Lower leg skin (tissue), 3 donors: ENCODE results near the gene STAT1.

Source experiments
- POLR2A ChIP-seq, 2 donors: fragments of 450-650 bp; IDR thresholded peaks; one replicate each; pipeline ENCODE4 v1.6.1; 2016 to 2017; ENCODE audit warnings: antibody characterized with exemption in 2 of 2, mild to moderate bottlenecking in 1 of 2, moderate library complexity in 1 of 2
- TF ChIP-seq, protein P1 (sequence below), 3 donors: fragments of 450-650 bp; IDR thresholded peaks; one replicate each; pipeline ENCODE4 v1.5.1; 2016; ENCODE audit warnings: antibody characterized with exemption in 3 of 3, mild to moderate bottlenecking in 3 of 3, moderate library complexity in 2 of 3

DNA sequence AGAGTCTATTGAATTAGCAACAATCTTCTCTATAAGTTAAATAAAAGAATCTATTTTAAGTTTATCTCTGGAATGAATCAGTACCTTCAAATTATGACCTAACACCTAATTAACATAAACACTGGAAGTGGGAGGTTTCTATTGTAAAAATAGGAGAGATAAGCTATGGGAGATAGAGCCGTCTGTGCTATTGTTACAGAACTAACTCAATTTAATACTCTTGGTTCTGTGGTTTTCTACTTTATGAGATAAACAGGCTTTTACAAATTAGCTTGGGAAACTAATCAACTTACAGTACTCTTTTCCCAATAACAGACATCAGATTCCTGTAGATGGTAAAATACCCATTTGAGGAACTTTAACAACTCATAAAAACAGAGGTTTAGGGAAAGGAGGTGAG lies 25.6 kb upstream of the STAT1 start:
- TF ChIP-seq, protein P1, sequence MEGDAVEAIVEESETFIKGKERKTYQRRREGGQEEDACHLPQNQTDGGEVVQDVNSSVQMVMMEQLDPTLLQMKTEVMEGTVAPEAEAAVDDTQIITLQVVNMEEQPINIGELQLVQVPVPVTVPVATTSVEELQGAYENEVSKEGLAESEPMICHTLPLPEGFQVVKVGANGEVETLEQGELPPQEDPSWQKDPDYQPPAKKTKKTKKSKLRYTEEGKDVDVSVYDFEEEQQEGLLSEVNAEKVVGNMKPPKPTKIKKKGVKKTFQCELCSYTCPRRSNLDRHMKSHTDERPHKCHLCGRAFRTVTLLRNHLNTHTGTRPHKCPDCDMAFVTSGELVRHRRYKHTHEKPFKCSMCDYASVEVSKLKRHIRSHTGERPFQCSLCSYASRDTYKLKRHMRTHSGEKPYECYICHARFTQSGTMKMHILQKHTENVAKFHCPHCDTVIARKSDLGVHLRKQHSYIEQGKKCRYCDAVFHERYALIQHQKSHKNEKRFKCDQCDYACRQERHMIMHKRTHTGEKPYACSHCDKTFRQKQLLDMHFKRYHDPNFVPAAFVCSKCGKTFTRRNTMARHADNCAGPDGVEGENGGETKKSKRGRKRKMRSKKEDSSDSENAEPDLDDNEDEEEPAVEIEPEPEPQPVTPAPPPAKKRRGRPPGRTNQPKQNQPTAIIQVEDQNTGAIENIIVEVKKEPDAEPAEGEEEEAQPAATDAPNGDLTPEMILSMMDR (IDR thresholded peaks at IDR 0.05), result no peak
- no peak for TF ChIP-seq POLR2A (IDR thresholded peaks at IDR 0.05)
